Stimulated activated naive B cell treated with anti-CD40 and anti-IgM and Interleukin-4, amounts not matched to agents 10 μg/mL and 1 μg/mL and 100 μg/mL, for 72 hours (primary cell): ENCODE data around the gene TMEM44.
"Not testable (repeated sequence)": the region's sequence is repeated elsewhere in the genome, so short reads cannot be mapped to it uniquely, and the experiment has no call there.

ENCODE experiments used
- ATAC-seq, 2 donors: fragments of 150-1000 bp; cut with Tn5 transposase; replicated peaks; 2 replicates each; pipeline ENCODE4 v1.10.0; 2021; ENCODE audit warnings: moderate library complexity in 1 of 2
- DNase-seq: peaks from one replicate; pipeline ENCODE4 v3.0.0; 2021
- H3K27ac Mint-ChIP-seq: one replicate; pipeline ENCODE4 v1.8.0; 2022; ENCODE audit warnings: mild to moderate bottlenecking, mixed read lengths
- H3K27me3 Mint-ChIP-seq, 2 donors: one replicate each; pipeline ENCODE4 v1.8.0; 2022; ENCODE audit warnings: mixed read lengths in 2 of 2
- H3K36me3 Mint-ChIP-seq, 2 donors: one replicate each; pipeline ENCODE4 v1.8.0; 2022; ENCODE audit warnings: mixed read lengths in 2 of 2, mild to moderate bottlenecking in 1 of 2
- H3K4me1 Mint-ChIP-seq, 2 donors: one replicate each; pipeline ENCODE4 v1.8.0; 2022; ENCODE audit warnings: mixed read lengths in 2 of 2, mild to moderate bottlenecking in 1 of 2
- H3K4me3 Mint-ChIP-seq, 2 donors: one replicate each; pipeline ENCODE4 v1.8.0; 2022; ENCODE audit warnings: mild to moderate bottlenecking in 2 of 2, mixed read lengths in 2 of 2, moderate library complexity in 1 of 2
- H3K9me3 Mint-ChIP-seq, 2 donors: one replicate each; pipeline ENCODE4 v1.8.0; 2022; ENCODE audit warnings: mixed read lengths in 2 of 2, mild to moderate bottlenecking in 1 of 2

TMEM44 gene

GRCh38 chr3:194554473-194555123 is 78.6 kb downstream of the TMEM44 start:
- no peaks in the 10 kb centered on the region for H3K36me3 Mint-ChIP-seq
- ATAC-seq: no peak
- no peak overlapping the region for H3K27ac Mint-ChIP-seq
- H3K4me3 Mint-ChIP-seq: no peak overlapping the region
- H3K27me3 Mint-ChIP-seq: peaks cover 6 to 15% of the 10 kb centered on the region in 2 donors
- H3K4me1 Mint-ChIP-seq: peaks cover 3 to 9% of the 10 kb centered on the region in 2 donors
- DNase-seq: no peak
- no peaks in the 10 kb centered on the region for H3K9me3 Mint-ChIP-seq

- Mint-ChIP-seq H3K36me3 (no peaks in the 10 kb centered on the region), H3K4me1 (peaks cover 3 to 9% of the 10 kb centered on the region in 2 donors), H3K27ac (no peak overlapping the region), H3K4me3 (no peak overlapping the region), H3K9me3 (peaks cover under 1 to 2% of the 10 kb centered on the region in 2 donors), H3K27me3 (peaks cover 4 to 15% of the 10 kb centered on the region in 2 donors)
- no peak for DNase-seq
- no peak for ATAC-seq
These were observed 80.8 kb downstream of the TMEM44 start for GRCh38 chr3:194552327-194552949.

DNA sequence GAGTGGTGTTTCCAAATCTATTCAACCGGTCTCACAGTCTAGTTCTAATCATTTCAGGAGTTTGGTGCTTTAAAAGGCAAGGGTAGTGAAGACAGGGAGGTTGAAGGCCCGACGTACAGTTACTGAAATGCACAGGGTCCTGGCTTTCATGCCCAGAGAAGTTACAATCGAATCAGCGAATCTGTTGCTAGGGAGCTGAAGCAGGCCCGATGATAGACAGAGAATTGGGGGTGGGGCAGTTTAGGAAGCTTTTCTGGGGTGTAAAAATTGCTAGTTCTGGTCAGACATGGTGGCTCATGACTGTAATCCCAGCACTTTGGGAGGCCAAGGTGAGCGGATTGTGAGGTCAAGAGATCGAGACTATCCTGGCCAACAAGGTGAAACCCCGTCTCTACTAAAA is 83.4 kb downstream of the TMEM44 start:
- peaks cover 3 to 4% of the 10 kb centered on the region in 2 donors for H3K9me3 Mint-ChIP-seq
- no peak for DNase-seq
- H3K36me3 Mint-ChIP-seq: peaks cover 0 to 2% of the 10 kb centered on the region in 2 donors
- no peak for ATAC-seq
- no peak overlapping the region for H3K4me3 Mint-ChIP-seq
- H3K27me3 Mint-ChIP-seq: peaks cover 4 to 9% of the 10 kb centered on the region in 2 donors
- H3K27ac Mint-ChIP-seq: no peak overlapping the region
- H3K4me1 Mint-ChIP-seq: no peaks in the 10 kb centered on the region

DNA sequence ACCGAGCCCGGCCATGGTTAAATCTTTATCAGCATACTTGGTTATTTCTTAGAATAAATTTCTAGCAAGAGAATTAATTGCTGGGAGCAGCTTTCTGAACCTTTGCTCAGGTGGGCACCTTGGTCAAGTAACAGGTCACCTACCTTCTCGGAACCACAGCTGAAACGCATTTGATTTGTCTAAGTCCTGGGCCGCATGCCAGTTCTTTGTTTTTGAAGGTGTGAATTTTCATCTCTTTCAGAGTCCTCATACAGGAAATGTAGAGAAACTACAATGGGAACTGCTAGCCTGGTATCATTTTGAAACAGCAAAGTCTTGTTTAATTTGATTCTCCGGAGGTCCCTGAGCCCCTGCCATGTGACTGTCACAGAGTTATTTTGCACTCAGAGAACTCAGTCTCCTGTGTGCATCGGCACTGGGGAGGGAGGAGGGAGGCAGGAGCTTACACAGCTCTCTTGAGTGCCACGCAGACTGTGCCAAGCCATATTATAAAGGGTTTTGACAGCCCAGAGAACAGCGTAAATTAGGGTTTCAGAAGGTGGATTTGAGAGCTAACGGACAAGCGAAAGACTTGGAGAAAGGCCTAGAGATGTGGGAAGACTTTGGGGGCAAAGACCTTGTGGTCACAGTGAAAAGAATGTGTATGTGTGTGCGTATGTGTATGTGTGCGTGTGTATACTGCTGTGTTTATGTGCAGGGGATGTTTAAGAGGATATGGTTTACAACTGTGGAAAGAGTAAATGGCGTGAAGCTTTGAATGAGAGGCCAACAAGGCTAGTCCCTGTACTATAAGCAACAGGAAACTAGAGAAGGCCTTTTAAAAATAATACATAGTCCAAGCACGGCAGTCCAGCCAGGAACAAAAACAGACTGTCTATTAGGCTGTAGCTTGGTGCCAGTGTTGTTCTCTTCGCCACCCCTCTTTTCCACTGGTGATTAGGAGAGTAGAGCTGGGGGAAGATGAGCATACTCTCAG is 84.6 kb downstream of the TMEM44 start:
- ATAC-seq (no peak), DNase-seq (no peak)
- peaks cover 4 to 9% of the 10 kb centered on the region in 2 donors for H3K27me3 Mint-ChIP-seq

DNA sequence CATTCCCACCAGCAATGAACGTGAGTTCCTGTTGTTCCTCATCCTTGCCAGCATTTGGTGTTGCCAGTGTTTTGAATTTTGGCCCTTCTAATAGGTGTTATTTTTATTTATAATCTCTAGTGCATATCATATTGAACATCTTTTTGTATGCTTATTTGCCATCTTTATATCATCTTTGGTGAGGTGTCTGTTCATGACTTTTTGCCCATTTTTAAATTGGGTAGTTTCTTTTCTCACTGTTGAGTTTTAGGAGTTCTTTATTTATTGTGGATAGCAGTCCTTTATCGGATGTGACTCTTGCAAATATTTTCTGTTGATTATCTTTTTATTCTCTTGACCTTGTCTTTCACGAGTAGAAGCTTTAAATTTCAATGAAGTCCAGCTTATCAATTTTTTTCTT is 86.2 kb downstream of the TMEM44 start:
- peaks cover 0 to 2% of the 10 kb centered on the region in 2 donors for H3K27me3 Mint-ChIP-seq
- H3K36me3 Mint-ChIP-seq: peaks cover 0 to 2% of the 10 kb centered on the region in 2 donors
- H3K4me1 Mint-ChIP-seq: peaks cover 0 to under 1% of the 10 kb centered on the region in 2 donors
- H3K4me3 Mint-ChIP-seq: no peak overlapping the region
- H3K9me3 Mint-ChIP-seq: peaks cover 3 to 4% of the 10 kb centered on the region in 2 donors
- no peak for ATAC-seq
- DNase-seq: no peak
- H3K27ac Mint-ChIP-seq: no peak overlapping the region

More for the DNA sequence above, 84.6 kb downstream of the TMEM44 start:
- Mint-ChIP-seq H3K36me3 (peaks cover 0 to 2% of the 10 kb centered on the region in 2 donors), H3K27ac (no peak overlapping the region), H3K4me1 (no peaks in the 10 kb centered on the region), H3K4me3 (no peak overlapping the region), H3K9me3 (peaks cover 3 to 4% of the 10 kb centered on the region in 2 donors)

DNA sequence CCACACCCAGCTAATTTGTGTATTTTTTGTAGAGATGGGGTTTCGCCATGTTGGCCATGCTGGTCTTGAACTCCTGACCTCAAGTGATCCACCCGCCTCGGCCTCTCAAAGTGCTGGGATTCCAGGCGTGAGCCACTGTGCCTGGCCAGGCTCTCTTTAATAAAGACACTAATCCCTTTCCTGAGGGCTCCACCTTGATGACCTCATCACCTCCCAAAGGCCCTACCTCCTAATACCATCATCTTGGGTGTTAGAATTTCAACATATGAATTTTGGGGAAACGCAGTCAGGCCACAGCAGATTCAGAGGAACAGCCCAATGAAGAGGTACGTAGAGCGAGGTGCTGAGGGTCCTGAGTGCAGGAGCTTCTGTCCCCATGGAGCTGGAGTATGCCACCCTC is 87.7 kb downstream of the TMEM44 start:
- not testable (repeated sequence) for H3K27ac Mint-ChIP-seq, H3K4me3 Mint-ChIP-seq, ATAC-seq, DNase-seq, H3K9me3 Mint-ChIP-seq, H3K36me3 Mint-ChIP-seq, H3K27me3 Mint-ChIP-seq
- peaks cover 7 to 12% of the 10 kb centered on the region in 2 donors for H3K4me1 Mint-ChIP-seq

DNA sequence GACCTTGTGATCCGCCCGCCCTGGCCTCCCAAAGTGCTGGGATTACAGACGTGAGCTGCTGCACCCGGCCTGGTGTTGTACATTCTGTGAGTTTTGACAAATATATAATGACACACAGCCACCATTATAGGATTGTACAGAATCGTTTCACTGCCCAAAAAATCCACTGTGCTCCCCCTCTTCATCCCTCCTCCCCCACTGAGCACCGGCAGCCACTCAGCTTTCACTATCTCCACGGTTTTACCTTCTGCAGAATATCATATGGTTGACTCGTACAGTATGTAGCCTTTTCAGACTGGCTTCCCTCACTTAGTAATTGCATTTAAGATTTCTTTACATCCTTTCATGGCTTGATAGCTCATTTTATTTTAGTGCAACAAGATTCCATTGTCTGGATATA is 89.7 kb downstream of the TMEM44 start:
- H3K27ac Mint-ChIP-seq: no peak overlapping the region
- H3K36me3 Mint-ChIP-seq: peaks cover 0 to 2% of the 10 kb centered on the region in 2 donors
- no peak for DNase-seq
- no peak overlapping the region for H3K4me3 Mint-ChIP-seq
- peaks cover 10 to 15% of the 10 kb centered on the region in 2 donors for H3K4me1 Mint-ChIP-seq
- H3K27me3 Mint-ChIP-seq: no peaks in the 10 kb centered on the region
- H3K9me3 Mint-ChIP-seq: peaks cover 3 to 4% of the 10 kb centered on the region in 2 donors
- no peak for ATAC-seq

DNA sequence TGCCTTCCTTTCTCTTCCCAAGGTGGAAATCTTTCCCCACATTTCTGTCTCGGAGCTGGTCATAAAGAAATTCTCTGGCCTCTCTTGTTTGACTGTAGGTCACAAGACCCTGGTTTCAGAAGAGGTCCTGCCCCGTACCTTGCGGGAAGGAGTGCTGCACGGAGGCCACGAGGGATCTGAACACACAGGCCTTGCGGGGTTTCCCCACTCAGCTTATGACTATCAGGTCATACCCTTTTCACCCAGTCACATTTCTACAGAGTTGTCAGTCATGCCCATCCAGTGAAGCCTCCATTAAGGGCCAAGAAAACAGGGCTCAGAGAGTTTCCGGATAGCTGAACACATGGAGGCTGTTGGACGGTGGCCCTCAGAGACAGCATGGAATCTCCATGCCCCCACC is 91.7 kb downstream of the TMEM44 start:
- Mint-ChIP-seq H3K4me3 (no peak overlapping the region), H3K4me1 (peaks cover 10 to 15% of the 10 kb centered on the region in 2 donors), H3K36me3 (peaks cover 0 to 2% of the 10 kb centered on the region in 2 donors), H3K27ac (peak overlapping the region; percentile 60), H3K27me3 (peaks cover 0 to 2% of the 10 kb centered on the region in 2 donors), H3K9me3 (no peaks in the 10 kb centered on the region)
- ATAC-seq (peak; percentile 90 to 99), DNase-seq (peak; percentile 28)

DNA sequence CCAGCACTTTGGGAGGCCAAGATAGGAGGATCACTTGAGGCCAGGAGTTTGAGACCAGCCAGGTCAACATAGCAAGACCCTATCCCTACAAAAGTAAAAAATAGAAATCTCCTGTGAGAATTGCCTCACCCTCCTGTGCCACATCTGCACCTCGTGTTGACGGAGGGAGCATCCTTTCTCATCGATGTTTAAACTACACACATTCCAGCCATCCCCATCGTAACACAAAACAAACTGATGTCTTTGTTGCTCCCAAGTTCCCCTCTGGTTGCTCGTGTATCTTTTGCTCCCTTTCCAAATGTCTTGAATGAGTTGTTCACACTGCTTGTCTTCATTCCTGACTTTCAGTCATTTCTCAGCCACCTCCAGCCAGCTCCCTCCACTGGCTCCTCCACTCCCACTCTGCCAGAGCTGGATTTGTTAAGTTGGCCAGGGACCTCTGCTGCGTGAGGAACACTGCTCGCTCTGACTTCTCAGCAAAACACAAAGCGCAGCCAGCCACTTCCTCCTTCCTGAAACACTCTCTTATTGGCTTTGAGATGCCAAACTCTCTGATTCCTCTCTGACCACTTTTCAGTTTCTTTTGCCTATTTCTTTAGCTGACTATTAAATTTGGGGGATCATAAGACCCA is 92.8 kb downstream of the TMEM44 start:
- ATAC-seq (peak; percentile 29 to 37), DNase-seq (no peak)
- H3K4me1 Mint-ChIP-seq: peaks cover 10 to 15% of the 10 kb centered on the region in 2 donors
- H3K27ac Mint-ChIP-seq: peak overlapping the region; percentile 53
- peaks cover 0 to 7% of the 10 kb centered on the region in 2 donors for H3K27me3 Mint-ChIP-seq
- H3K9me3 Mint-ChIP-seq: peaks cover 0 to 4% of the 10 kb centered on the region in 2 donors
- peaks cover under 1 to 4% of the 10 kb centered on the region in 2 donors for H3K36me3 Mint-ChIP-seq
- H3K4me3 Mint-ChIP-seq: no peak overlapping the region

- Mint-ChIP-seq H3K4me1 (peaks cover 10 to 15% of the 10 kb centered on the region in 2 donors), H3K9me3 (peaks cover 6 to 13% of the 10 kb centered on the region in 2 donors), H3K4me3 (no peak overlapping the region), H3K27ac (no peak overlapping the region), H3K36me3 (peaks cover 6 to 8% of the 10 kb centered on the region in 2 donors), H3K27me3 (peaks cover 5 to 13% of the 10 kb centered on the region in 2 donors)
- ATAC-seq (no peak), DNase-seq (no peak)
These were observed 93.7 kb downstream of the TMEM44 start for GRCh38 chr3:194539498-194539897.

- H3K4me1 Mint-ChIP-seq: peaks cover 10 to 15% of the 10 kb centered on the region in 2 donors
- peaks cover 6 to 16% of the 10 kb centered on the region in 2 donors for H3K36me3 Mint-ChIP-seq
- peaks cover 5 to 13% of the 10 kb centered on the region in 2 donors for H3K27me3 Mint-ChIP-seq
- DNase-seq (no peak), ATAC-seq (no peak)
- H3K27ac Mint-ChIP-seq: no peak overlapping the region
- peaks cover 14 to 21% of the 10 kb centered on the region in 2 donors for H3K9me3 Mint-ChIP-seq
- no peak overlapping the region for H3K4me3 Mint-ChIP-seq
These were observed 95.4 kb downstream of the TMEM44 start for GRCh38 chr3:194537732-194538247.
